GM12878 (cell line): ENCODE data around the gene ZNF688. TPM values are rescaled to one million over a fixed set of nuclear protein-coding genes. Genes with fewer than 3 reads are reported as not detected.

Experiments used
- ATF7 ChIP-seq: fragments of 450-650 bp; IDR thresholded peaks from 2 replicates; pipeline ENCODE4 v1.6.1; 2016; ENCODE audit warnings: low read depth, mild to moderate bottlenecking
- CBX3 ChIP-seq: fragments of 200-600 bp; sonication (generic); IDR thresholded peaks from 2 replicates; pipeline ENCODE4 v1.6.1; 2016; ENCODE audit warnings: low read depth, borderline replicate concordance
- E2F8 ChIP-seq: fragments of 450-650 bp; IDR thresholded peaks from 2 replicates; pipeline ENCODE4 v1.6.1; 2018; ENCODE audit warnings: mild to moderate bottlenecking, low read depth, moderate library complexity; ENCODE audit not compliant: partially characterized antibody
- EED ChIP-seq: sonication (generic); IDR thresholded peaks from 2 replicates; pipeline ENCODE4 v1.6.1; 2016; ENCODE audit warnings: antibody characterized with exemption, low read depth
- FOXM1 ChIP-seq: IDR thresholded peaks from 2 replicates; pipeline ENCODE4 v1.6.1; 2012; ENCODE audit warnings: low read depth, mild to moderate bottlenecking, inconsistent platforms, low read length, moderate library complexity
- IKZF2 ChIP-seq, 2 experiments: fragments of 450-650 bp; IDR thresholded peaks; 2 replicates each; pipeline ENCODE4 v1.6.1; 2017; ENCODE audit warnings: mild to moderate bottlenecking in 2 of 2, moderate library complexity in 2 of 2
- MEF2A ChIP-seq: IDR thresholded peaks from 2 replicates; pipeline ENCODE4 v1.6.1; 2011; ENCODE audit warnings: low read depth, mild to moderate bottlenecking, low read length, moderate library complexity; ENCODE audit not compliant: insufficient read depth
- NFIC ChIP-seq: IDR thresholded peaks from 2 replicates; pipeline ENCODE4 v1.6.1; 2012; ENCODE audit warnings: low read depth, mild to moderate bottlenecking, inconsistent platforms, low read length, moderate library complexity
- NR2F1 ChIP-seq: fragments of 450-650 bp; conservative IDR thresholded peaks from 2 replicates; pipeline ENCODE4 v1.6.1; 2017; ENCODE audit warnings: mild to moderate bottlenecking
- PAX8 ChIP-seq: fragments of 450-650 bp; IDR thresholded peaks from 2 replicates; pipeline ENCODE4 v1.6.1; 2017; ENCODE audit warnings: mild to moderate bottlenecking, moderate library complexity
- PKNOX1 ChIP-seq: fragments of 450-650 bp; IDR thresholded peaks from 2 replicates; pipeline ENCODE4 v1.6.1; 2016; ENCODE audit warnings: mild to moderate bottlenecking
- POLR2AphosphoS2 ChIP-seq: IDR thresholded peaks from 2 replicates; pipeline ENCODE4 v1.6.1; 2011; ENCODE audit warnings: low read depth, mild to moderate bottlenecking, low read length, improper control_type of control experiment, moderate library complexity
- USF2 ChIP-seq: IDR thresholded peaks from 2 replicates; pipeline ENCODE4 v1.6.1; 2011; ENCODE audit warnings: low read depth, low read length, improper control_type of control experiment, borderline replicate concordance
- WRNIP1 ChIP-seq: IDR thresholded peaks from 2 replicates; pipeline ENCODE4 v1.6.1; 2011; ENCODE audit warnings: low read depth, low read length, improper control_type of control experiment, borderline replicate concordance
- ZBTB40 ChIP-seq: fragments of 450-650 bp; IDR thresholded peaks from 2 replicates; pipeline ENCODE4 v1.6.1; 2016; ENCODE audit warnings: mild to moderate bottlenecking, moderate library complexity, borderline replicate concordance
- ZNF384 ChIP-seq: IDR thresholded peaks from 2 replicates; pipeline ENCODE4 v1.6.1; 2012; ENCODE audit warnings: low read depth, mild to moderate bottlenecking, low read length, improper control_type of control experiment, borderline replicate concordance
- polyA plus RNA-seq, 11 experiments: library from polyadenylated mRNA; depleted of rRNA in 4 of 11; unstranded in 6 of 11; stranded (reverse) in 5 of 11; fragments of >200 nt; fragmentation: Nextera tagmentation in 4 of 11; fragmentation: Illumina TruSeq in 1 of 11; extraction: Ambion mirVana in 4 of 11; extraction: Trizol in 1 of 11; gene quantifications; 1 replicate in 1 of 11; 2 replicates in 10 of 11; pipeline versions ENCODE4 v1.2.1 to v1.2.3, GENCODE V29; 2011 to 2016; ENCODE audit warnings: inconsistent platforms in 2 of 11, missing spikeins in 2 of 11, low read depth in 1 of 11
- total RNA-seq, 4 experiments: library from RNA; depleted of rRNA in 3 of 4; stranded (reverse); fragments of >200 nt in 3 of 4; fragmentation: Illumina TruSeq in 1 of 4; extraction: Trizol in 1 of 4; gene quantifications; 2 replicates each; pipeline versions ENCODE4 v1.2.1 to v1.2.3, GENCODE V29; 2013 to 2021
- TF ChIP-seq, protein P1 (sequence below): IDR thresholded peaks from 2 replicates; pipeline ENCODE4 v1.6.1; 2011; ENCODE audit warnings: borderline replicate concordance, low read depth, mild to moderate bottlenecking, moderate library complexity, low read length; ENCODE audit not compliant: insufficient read depth, poor library complexity, severe bottlenecking

ZNF688 gene
- total and polyA plus RNA-seq, 10 of the 15 experiments (the other 5 are each of a cell fraction or from before 2014, with no cell fraction given) = 0.14 to 17.4 (median 10.6) TPM

- TF ChIP-seq, protein P1, sequence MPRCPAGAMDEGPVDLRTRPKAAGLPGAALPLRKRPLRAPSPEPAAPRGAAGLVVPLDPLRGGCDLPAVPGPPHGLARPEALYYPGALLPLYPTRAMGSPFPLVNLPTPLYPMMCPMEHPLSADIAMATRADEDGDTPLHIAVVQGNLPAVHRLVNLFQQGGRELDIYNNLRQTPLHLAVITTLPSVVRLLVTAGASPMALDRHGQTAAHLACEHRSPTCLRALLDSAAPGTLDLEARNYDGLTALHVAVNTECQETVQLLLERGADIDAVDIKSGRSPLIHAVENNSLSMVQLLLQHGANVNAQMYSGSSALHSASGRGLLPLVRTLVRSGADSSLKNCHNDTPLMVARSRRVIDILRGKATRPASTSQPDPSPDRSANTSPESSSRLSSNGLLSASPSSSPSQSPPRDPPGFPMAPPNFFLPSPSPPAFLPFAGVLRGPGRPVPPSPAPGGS = no peak
- TF ChIP-seq PKNOX1 = peak; percentile 65; the same call in 1 of the 2 replicates
- no peak for TF ChIP-seq CBX3
- no peak for TF ChIP-seq ZNF384
- TF ChIP-seq FOXM1 = peak; percentile 71; the same call in 1 of the 2 replicates
- TF ChIP-seq IKZF2 (IDR thresholded peaks at IDR 0.05) = no peak; a peak in 1 of 4 replicates
- peak; percentile 81 for TF ChIP-seq PAX8
- TF ChIP-seq NFIC = no peak; the same call in 1 of the 2 replicates
- peak; percentile 81 for TF ChIP-seq E2F8
- TF ChIP-seq ATF7 = peak; percentile 64; the same call in 1 of the 2 replicates
- TF ChIP-seq POLR2AphosphoS2 = 0 out of 2 replicates have a peak, but pooled peaks have one; percentile 29
- TF ChIP-seq WRNIP1 = no peak
- TF ChIP-seq USF2 = no peak
- no peak for TF ChIP-seq MEF2A
- peak; percentile 77; the same call in 1 of the 2 replicates for TF ChIP-seq ZBTB40
- TF ChIP-seq NR2F1 = no peak; the same call in 1 of the 2 replicates
- TF ChIP-seq EED = no peak
Measured at GRCh38 chr16:30571445-30572322, at the start of gene ZNF688 (continued).
